Sigmoid colon (tissue), 7 donors: ENCODE results near the gene GPC3. TPM values are rescaled to one million over a fixed set of nuclear protein-coding genes. Genes with fewer than 3 reads are reported as not detected.

ENCODE experiments used
- DNase-seq: peaks from one replicate; pipeline ENCODE4 v3.0.0-alpha.2; 2019
- H3K27ac ChIP-seq, 4 donors: fragments of 200-600 bp; sonication (generic); one replicate each; pipeline ENCODE4 v1.5.1; 2016 to 2019; ENCODE audit warnings: mild to moderate bottlenecking in 1 of 4
- H3K27me3 ChIP-seq, 3 donors: fragments of 200-600 bp; sonication (generic); one replicate each; pipeline ENCODE4 v1.5.1; 2019; ENCODE audit warnings: mild to moderate bottlenecking in 1 of 3
- H3K36me3 ChIP-seq, 4 donors: fragments of 200-600 bp; sonication (generic); one replicate each; pipeline ENCODE4 v1.5.1; 2016 to 2019
- H3K4me1 ChIP-seq, 4 donors: fragments of 200-600 bp; sonication (generic); one replicate each; pipeline ENCODE4 v1.5.1; 2017 to 2019
- H3K4me3 ChIP-seq, 4 donors: fragments of 200-600 bp; sonication (generic); one replicate each; pipeline ENCODE4 v1.5.1; 2017 to 2019; ENCODE audit warnings: mild to moderate bottlenecking in 2 of 4, moderate library complexity in 1 of 4
- H3K9me3 ChIP-seq, 4 donors: fragments of 200-600 bp in 3 of 4; sonication (generic) in 3 of 4; one replicate each; pipeline versions ENCODE4 v1.5.1 to v1.6.1; 2013 to 2019
- EP300 ChIP-seq, 4 donors: sonication (generic); formaldehyde crosslinking; IDR thresholded peaks; one replicate each; pipeline ENCODE4 v1.6.1; 2017; ENCODE audit warnings: antibody characterized with exemption in 4 of 4
- POLR2A ChIP-seq, 2 donors: fragments of 450-650 bp; IDR thresholded peaks; one replicate each; pipeline ENCODE4 v1.6.1; 2016; ENCODE audit warnings: antibody characterized with exemption in 2 of 2, mild to moderate bottlenecking in 2 of 2, moderate library complexity in 2 of 2
- POLR2AphosphoS5 ChIP-seq, 4 donors: sonication (generic); formaldehyde crosslinking; IDR thresholded peaks; one replicate each; pipeline ENCODE4 v1.6.1; 2017; ENCODE audit warnings: antibody characterized with exemption in 4 of 4
- WGBS, 2 donors: extraction: QIAGEN DNeasy Blood & Tissue Kit; methylation state at CpG; one replicate each; pipeline ENCODE4 v1.1.7; 2013; 5-methylcytosine and 5-hydroxymethylcytosine counted together
- intact Hi-C: fragments of 100-400 bp; cut with DNase I; formaldehyde crosslinking; loops from one replicate; pipeline ENCODE4 v1.15.1; 2023
- polyA plus RNA-seq, 3 donors: library from polyadenylated mRNA; stranded (reverse); fragments of 200-250 nt; gene quantifications; one replicate each; pipeline ENCODE4 v1.2.3, GENCODE V29; 2013
- total RNA-seq, 4 donors: library from RNA; depleted of rRNA; stranded (reverse); fragments of >200 nt; gene quantifications; one replicate each; pipeline ENCODE4 v1.1.0, GENCODE V29; 2016
- TF ChIP-seq, protein P1 (sequence below), 4 experiments: fragments of 450-650 bp in 3 of 4; fragments of 200-600 bp in 1 of 4; IDR thresholded peaks; one replicate each; pipeline ENCODE4 v1.5.1; 2016 to 2019; ENCODE audit warnings: antibody characterized with exemption in 4 of 4, mild to moderate bottlenecking in 3 of 4, moderate library complexity in 2 of 4
- donor health status: healthy with polysubstance abuse.
- donor health status: Bipolar disorder and iron deficiency.
- donor health status: healthy.

GPC3 gene
- total and polyA plus RNA-seq, 7 donors: 0.46 to 31.4 (median 2.7) TPM

DNA sequence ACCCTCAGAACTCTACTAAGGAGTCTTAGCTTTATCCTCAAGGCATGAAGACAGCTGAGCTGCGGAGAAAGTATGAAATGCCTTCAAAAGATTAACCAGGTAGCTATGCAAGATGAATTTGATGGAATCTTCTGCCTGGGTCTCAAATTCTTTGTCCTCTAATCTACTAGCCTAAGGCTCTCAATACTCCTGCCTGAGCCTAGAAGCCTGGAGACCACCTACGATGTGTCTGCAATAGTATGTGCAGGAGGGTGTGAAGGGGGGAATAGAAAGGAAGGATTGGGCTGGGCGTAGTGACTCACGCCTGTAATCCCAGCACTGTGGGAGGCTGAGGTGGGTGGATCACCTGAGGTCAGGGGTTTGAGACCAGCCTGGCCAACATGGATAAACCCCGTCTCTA lies 391.9 kb downstream of the GPC3 start:
- H3K27ac ChIP-seq: no peak overlapping the region
- TF ChIP-seq POLR2AphosphoS5 (IDR thresholded peaks at IDR 0.05) (no peak), EP300 (IDR thresholded peaks at IDR 0.05) (no peak), POLR2A (IDR thresholded peaks at IDR 0.05) (no peak)
- TF ChIP-seq, protein P1, sequence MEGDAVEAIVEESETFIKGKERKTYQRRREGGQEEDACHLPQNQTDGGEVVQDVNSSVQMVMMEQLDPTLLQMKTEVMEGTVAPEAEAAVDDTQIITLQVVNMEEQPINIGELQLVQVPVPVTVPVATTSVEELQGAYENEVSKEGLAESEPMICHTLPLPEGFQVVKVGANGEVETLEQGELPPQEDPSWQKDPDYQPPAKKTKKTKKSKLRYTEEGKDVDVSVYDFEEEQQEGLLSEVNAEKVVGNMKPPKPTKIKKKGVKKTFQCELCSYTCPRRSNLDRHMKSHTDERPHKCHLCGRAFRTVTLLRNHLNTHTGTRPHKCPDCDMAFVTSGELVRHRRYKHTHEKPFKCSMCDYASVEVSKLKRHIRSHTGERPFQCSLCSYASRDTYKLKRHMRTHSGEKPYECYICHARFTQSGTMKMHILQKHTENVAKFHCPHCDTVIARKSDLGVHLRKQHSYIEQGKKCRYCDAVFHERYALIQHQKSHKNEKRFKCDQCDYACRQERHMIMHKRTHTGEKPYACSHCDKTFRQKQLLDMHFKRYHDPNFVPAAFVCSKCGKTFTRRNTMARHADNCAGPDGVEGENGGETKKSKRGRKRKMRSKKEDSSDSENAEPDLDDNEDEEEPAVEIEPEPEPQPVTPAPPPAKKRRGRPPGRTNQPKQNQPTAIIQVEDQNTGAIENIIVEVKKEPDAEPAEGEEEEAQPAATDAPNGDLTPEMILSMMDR (IDR thresholded peaks at IDR 0.05): no peak
- no peaks in the 10 kb centered on the region for H3K27me3 ChIP-seq
- intact Hi-C loops: no loop called here
- H3K36me3 ChIP-seq: no peaks in the 10 kb centered on the region
- H3K4me3 ChIP-seq: no peak overlapping the region
- 95 to 97% methylated on average over 5 of the region's 5 CpGs for WGBS, 2 donors
- no peak for DNase-seq
- no peaks in the 10 kb centered on the region for H3K4me1 ChIP-seq
- no peaks in the 10 kb centered on the region for H3K9me3 ChIP-seq

DNA sequence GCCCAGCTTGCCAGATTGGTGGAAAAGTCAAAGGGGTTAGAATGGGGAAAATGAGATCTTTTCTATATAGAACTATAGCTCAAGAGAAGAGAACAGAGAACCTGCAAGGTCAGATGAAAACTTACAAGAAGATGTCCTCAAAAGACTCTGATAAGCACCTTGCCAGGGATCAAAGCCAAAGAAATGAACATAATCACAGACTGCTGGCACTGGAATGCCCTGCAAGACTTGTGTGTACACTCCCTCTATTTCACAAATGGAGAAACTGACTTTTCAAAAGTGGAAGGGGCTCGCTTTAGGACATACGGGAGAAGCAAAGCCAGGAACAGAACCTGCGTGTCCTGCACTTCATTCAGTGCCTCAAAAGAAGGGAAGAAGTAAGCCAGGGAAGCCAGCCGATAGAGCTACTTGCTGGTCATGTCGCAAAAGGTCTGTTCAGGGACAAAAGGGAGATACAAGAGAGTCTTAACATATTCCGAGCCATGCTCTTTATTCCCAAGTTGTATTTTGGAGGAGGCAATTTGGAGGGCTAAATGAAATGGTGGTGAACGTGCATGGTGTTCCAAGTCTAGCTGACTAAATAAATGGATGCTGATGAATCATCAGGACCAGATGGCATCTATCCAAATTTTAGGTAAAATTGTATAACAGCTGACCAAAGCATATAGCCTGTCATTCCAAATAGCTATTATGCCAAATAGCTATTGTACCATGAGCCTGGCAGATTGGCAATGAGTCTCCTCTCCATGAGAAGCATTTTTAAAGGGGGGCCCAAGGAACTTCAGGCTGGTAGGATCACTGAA lies 394.5 kb downstream of the GPC3 start:
- Histone ChIP-seq H3K36me3 (no peaks in the 10 kb centered on the region), H3K4me1 (no peaks in the 10 kb centered on the region), H3K27me3 (no peaks in the 10 kb centered on the region), H3K4me3 (no peak overlapping the region), H3K9me3 (no peaks in the 10 kb centered on the region), H3K27ac (no peak overlapping the region)
- DNase-seq: no peak
- TF ChIP-seq POLR2AphosphoS5 (IDR thresholded peaks at IDR 0.05) (no peak), EP300 (IDR thresholded peaks at IDR 0.05) (no peak), POLR2A (IDR thresholded peaks at IDR 0.05) (no peak)
- TF ChIP-seq, protein P1 (IDR thresholded peaks at IDR 0.05): no peak
- WGBS, 2 donors: 87 to 91% methylated on average over 7 of the region's 7 CpGs
- intact Hi-C loops: no loop called here

DNA sequence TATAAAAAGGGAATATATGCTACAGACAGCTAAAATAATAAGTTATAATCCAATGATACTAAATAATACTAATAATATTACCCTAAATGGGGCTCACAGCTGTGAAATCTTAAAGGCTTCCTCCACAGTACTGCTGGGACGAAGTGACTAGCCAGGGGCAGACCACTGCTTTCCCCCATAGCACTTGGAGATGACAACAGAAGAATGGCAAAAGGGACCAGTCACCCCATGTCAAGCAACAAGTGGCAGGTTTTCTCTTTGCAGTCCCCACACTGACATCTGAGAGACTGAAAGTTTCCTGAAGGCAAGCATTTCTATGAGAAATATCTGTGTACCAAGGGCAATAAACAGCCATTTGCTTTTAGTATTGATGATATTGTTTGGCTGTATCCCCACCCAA lies 396.6 kb downstream of the GPC3 start:
- 90 to 93% methylated on average over 1 of the region's 1 CpG for WGBS, 2 donors
- Histone ChIP-seq H3K4me1 (no peaks in the 10 kb centered on the region), H3K4me3 (no peak overlapping the region), H3K36me3 (no peaks in the 10 kb centered on the region), H3K27ac (no peak overlapping the region), H3K9me3 (no peaks in the 10 kb centered on the region), H3K27me3 (no peaks in the 10 kb centered on the region)
- intact Hi-C loops: no loop called here
- TF ChIP-seq EP300 (IDR thresholded peaks at IDR 0.05) (no peak), POLR2A (IDR thresholded peaks at IDR 0.05) (no peak), POLR2AphosphoS5 (IDR thresholded peaks at IDR 0.05) (no peak)
- TF ChIP-seq, protein P1 (IDR thresholded peaks at IDR 0.05): no peak
- no peak for DNase-seq

DNA sequence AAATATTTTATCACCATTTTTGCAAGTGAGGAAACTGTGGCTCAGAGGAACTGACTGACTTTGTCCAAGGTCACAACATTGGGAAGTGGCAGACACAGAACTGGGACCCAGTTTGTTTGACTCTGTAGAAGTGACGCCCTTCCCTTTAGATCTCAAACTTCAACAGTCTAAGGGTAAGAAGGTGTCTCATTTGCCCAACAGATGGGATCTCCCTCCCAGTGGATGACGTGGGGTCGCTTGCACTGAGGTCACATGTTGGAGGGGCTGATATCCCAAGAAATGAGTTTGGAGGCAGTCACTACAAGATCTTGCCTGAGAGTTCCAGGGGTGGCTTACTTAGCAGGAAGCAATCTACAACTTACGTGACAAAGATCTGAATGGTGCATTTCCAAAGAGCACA lies 397.6 kb downstream of the GPC3 start:
- no peaks in the 10 kb centered on the region for H3K4me1 ChIP-seq
- no peak for DNase-seq
- 90 to 93% methylated on average over 4 of the region's 4 CpGs for WGBS, 2 donors
- intact Hi-C loops: no loop called here
- no peak for TF ChIP-seq POLR2A (IDR thresholded peaks at IDR 0.05)
- no peak overlapping the region for H3K4me3 ChIP-seq
- H3K9me3 ChIP-seq: no peaks in the 10 kb centered on the region
- no peaks in the 10 kb centered on the region for H3K27me3 ChIP-seq
- no peak overlapping the region for H3K27ac ChIP-seq
- no peaks in the 10 kb centered on the region for H3K36me3 ChIP-seq

DNA sequence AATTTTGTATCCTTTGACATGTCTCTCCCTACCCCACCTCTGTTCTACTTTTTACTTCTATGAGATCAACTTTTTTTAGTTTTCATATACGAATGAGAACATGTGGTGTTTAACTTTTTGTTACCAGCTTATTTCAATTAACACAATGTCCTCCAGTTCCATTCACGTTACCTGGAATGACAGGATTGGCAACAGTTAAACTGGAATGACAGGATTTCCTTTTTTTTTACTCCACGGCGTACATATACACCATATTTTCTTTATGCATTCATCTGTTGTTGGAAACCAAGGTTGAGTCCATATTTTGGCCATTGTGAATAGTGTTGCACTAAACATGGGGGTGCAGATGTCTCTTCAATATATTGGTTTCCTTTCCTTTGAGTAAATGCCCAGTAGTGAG lies 398.3 kb downstream of the GPC3 start:
- H3K36me3 ChIP-seq: no peaks in the 10 kb centered on the region
- TF ChIP-seq EP300 (IDR thresholded peaks at IDR 0.05) (no peak), POLR2AphosphoS5 (IDR thresholded peaks at IDR 0.05) (no peak), POLR2A (IDR thresholded peaks at IDR 0.05) (no peak)
- TF ChIP-seq, protein P1 (IDR thresholded peaks at IDR 0.05): no peak
- DNase-seq: no peak
- H3K9me3 ChIP-seq: no peaks in the 10 kb centered on the region
- H3K4me1 ChIP-seq: no peaks in the 10 kb centered on the region
- H3K27me3 ChIP-seq: no peaks in the 10 kb centered on the region
- WGBS, 2 donors: 88 to 89% methylated on average over 4 of the region's 4 CpGs
- H3K27ac ChIP-seq: no peak overlapping the region
- no peak overlapping the region for H3K4me3 ChIP-seq
- intact Hi-C loops: no loop called here
